Transverse colon (tissue), 4 donors: ENCODE data around the gene PPFIA4.

Source experiments
- EP300 ChIP-seq: sonication (generic); formaldehyde crosslinking; IDR thresholded peaks from one replicate; pipeline ENCODE4 v1.6.1; 2017; ENCODE audit warnings: antibody characterized with exemption, low read depth
- POLR2A ChIP-seq: fragments of 450-650 bp; IDR thresholded peaks from one replicate; pipeline ENCODE4 v1.6.1; 2016; ENCODE audit warnings: antibody characterized with exemption, mild to moderate bottlenecking, moderate library complexity
- POLR2AphosphoS5 ChIP-seq, 3 donors: sonication (generic); formaldehyde crosslinking; IDR thresholded peaks; one replicate each; pipeline ENCODE4 v1.6.1; 2016; ENCODE audit warnings: antibody characterized with exemption in 3 of 3
- TF ChIP-seq, protein P1 (sequence below), 5 experiments: fragments of 200-600 bp in 3 of 5; fragments of 450-650 bp in 2 of 5; sonication (generic) in 3 of 5; IDR thresholded peaks; 1 replicate in 2 of 5; 2 replicates in 3 of 5; pipeline ENCODE4 v1.5.1; 2016 to 2017; ENCODE audit warnings: antibody characterized with exemption in 5 of 5, inconsistent platforms in 3 of 5, mild to moderate bottlenecking in 2 of 5, moderate library complexity in 1 of 5

DNA sequence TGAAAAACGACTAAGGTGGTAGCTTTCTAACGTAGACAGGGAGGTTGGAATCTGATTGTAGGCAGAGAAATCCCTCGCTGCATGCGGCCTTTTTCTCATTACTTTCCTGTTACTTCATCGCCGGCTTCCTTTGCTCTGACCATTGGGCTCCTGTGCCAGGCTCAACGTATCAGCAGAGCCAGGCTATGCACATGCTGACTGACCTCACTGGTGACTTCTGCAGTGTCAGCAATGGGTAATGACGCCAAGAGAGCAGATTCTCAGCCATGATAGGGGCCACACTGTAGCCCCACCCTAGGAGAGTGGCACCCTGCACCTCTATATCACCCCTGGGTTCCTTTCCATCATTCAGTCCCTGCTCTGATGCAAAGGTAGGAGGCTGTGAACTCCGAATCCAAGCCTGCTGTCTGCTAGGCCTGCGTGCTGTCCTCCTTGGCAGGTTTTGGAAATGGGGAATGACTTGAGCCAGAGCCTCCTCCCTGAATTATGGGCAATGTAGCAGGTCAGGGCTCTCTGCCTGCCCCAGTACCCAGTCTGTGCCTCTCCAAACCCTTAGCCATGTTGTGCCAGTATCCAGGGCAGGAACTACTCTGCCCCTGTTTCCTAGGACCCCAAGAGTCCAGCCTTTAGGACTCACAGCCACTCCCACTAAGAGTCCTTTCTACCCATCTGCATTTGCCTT, 11.4 kb downstream of the PPFIA4 start:
- TF ChIP-seq, protein P1, sequence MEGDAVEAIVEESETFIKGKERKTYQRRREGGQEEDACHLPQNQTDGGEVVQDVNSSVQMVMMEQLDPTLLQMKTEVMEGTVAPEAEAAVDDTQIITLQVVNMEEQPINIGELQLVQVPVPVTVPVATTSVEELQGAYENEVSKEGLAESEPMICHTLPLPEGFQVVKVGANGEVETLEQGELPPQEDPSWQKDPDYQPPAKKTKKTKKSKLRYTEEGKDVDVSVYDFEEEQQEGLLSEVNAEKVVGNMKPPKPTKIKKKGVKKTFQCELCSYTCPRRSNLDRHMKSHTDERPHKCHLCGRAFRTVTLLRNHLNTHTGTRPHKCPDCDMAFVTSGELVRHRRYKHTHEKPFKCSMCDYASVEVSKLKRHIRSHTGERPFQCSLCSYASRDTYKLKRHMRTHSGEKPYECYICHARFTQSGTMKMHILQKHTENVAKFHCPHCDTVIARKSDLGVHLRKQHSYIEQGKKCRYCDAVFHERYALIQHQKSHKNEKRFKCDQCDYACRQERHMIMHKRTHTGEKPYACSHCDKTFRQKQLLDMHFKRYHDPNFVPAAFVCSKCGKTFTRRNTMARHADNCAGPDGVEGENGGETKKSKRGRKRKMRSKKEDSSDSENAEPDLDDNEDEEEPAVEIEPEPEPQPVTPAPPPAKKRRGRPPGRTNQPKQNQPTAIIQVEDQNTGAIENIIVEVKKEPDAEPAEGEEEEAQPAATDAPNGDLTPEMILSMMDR (IDR thresholded peaks at IDR 0.05) = no peak
- no peak for TF ChIP-seq EP300
- TF ChIP-seq POLR2AphosphoS5 (IDR thresholded peaks at IDR 0.05) = no peak
- TF ChIP-seq POLR2A = no peak
